K562 (cell line): ENCODE data around the gene AMZ1. TPM values are rescaled to one million over a fixed set of nuclear protein-coding genes. Genes with fewer than 3 reads are reported as not detected.

Source experiments
- DPF2 ChIP-seq: fragments of 450-650 bp; IDR thresholded peaks from 2 replicates; pipeline ENCODE4 v1.6.1; 2016
- LEF1 ChIP-seq: fragments of 450-650 bp; IDR thresholded peaks from 2 replicates; pipeline ENCODE4 v1.6.1; 2016; ENCODE audit warnings: mild to moderate bottlenecking
- SMAD4 ChIP-seq: fragments of 250-450 bp; sonication (Bioruptor Pico); conservative IDR thresholded peaks from 2 replicates; pipeline ENCODE4 v1.8.0; 2021; ENCODE audit warnings: inconsistent platforms, mild to moderate bottlenecking, moderate library complexity
- YY1 ChIP-seq, 3 experiments: IDR thresholded peaks; 2 replicates each; pipeline ENCODE4 v1.6.1; 2011; ENCODE audit warnings: low read length in 2 of 3, mild to moderate bottlenecking in 2 of 3, moderate library complexity in 2 of 3, borderline replicate concordance in 1 of 3, control low read depth in 1 of 3, low read depth in 1 of 3; ENCODE audit not compliant: insufficient read depth in 3 of 3, insufficient replicate concordance in 2 of 3, control insufficient read depth in 1 of 3, insufficient read length in 1 of 3; ENCODE audit errors: extremely low read depth in 1 of 3
- polyA plus RNA-seq, 8 experiments: library from polyadenylated mRNA; depleted of rRNA in 4 of 8; stranded (reverse) in 5 of 8; unstranded in 3 of 8; fragments of >200 nt; fragmentation: Nextera tagmentation in 2 of 8; fragmentation: Illumina TruSeq in 1 of 8; extraction: Ambion mirVana in 2 of 8; extraction: Trizol in 1 of 8; gene quantifications; 2 replicates each; pipeline versions ENCODE4 v1.2.1 to v1.2.3, GENCODE V29; 2011 to 2014; ENCODE audit warnings: inconsistent platforms in 1 of 8, missing spikeins in 1 of 8
- total RNA-seq, 7 experiments: library from RNA; depleted of rRNA in 6 of 7; stranded (reverse); fragments of >200 nt in 6 of 7; fragmentation: Illumina TruSeq in 2 of 7; extraction: Trizol in 2 of 7; gene quantifications; 2 replicates each; pipeline versions ENCODE4 v1.2.1 to v1.2.3, GENCODE V29; 2011 to 2021; ENCODE audit warnings: low replicate concordance in 1 of 7
- TF ChIP-seq, protein P1 (sequence below), 2 experiments: fragments of 450-650 bp; IDR thresholded peaks; 2 replicates each; pipeline ENCODE4 v1.6.1; 2016; ENCODE audit warnings: mild to moderate bottlenecking in 2 of 2, borderline replicate concordance in 1 of 2, low read depth in 1 of 2, moderate library complexity in 1 of 2

Gene AMZ1
- total and polyA plus RNA-seq, 9 of the 15 experiments (the other 6 are each of a cell fraction or from before 2014, with no cell fraction given): not detected

DNA sequence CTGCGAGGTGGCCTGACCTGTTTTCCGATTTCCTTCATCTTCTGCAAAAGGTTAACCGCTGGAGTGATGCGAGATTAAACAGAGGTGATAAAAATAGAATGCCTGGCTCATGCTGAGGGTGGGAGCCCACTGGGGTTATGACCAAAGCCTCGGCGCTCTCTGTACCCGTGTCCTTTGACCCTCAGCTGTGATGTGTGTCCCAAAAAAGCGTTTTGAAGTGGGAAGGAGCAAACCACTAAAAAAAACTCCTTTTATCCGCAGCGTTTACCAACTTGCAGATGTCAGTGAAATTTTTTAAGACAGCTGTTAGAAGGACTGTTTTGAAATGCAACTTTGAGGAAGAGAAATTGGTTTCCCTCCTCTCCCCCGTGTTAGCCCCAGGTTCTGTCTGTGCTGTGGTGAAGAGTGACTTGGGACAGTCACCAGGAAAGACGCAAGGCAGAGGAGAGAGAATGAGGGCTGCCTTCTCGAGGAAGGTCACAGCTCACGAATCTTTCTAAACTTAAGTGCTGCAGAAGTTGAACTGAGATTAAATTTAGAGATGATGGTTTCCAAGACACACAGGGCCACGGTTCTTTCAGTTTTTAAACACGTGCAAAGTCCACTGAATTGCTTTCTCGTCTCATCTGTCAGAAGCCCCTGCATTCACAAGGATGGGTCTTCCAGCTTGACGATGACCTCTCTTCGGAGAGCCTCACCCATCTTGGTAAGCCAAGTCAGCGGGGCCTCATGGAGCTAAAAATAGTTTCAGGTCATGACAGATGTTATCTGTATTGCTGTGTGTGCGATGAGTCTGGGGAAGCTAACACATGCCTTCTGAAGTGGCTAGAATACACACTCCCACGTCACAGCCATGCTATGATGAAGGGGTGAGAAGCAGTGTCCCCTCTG, 27.6 kb downstream of the AMZ1 start (continued):
- TF ChIP-seq, protein P1, sequence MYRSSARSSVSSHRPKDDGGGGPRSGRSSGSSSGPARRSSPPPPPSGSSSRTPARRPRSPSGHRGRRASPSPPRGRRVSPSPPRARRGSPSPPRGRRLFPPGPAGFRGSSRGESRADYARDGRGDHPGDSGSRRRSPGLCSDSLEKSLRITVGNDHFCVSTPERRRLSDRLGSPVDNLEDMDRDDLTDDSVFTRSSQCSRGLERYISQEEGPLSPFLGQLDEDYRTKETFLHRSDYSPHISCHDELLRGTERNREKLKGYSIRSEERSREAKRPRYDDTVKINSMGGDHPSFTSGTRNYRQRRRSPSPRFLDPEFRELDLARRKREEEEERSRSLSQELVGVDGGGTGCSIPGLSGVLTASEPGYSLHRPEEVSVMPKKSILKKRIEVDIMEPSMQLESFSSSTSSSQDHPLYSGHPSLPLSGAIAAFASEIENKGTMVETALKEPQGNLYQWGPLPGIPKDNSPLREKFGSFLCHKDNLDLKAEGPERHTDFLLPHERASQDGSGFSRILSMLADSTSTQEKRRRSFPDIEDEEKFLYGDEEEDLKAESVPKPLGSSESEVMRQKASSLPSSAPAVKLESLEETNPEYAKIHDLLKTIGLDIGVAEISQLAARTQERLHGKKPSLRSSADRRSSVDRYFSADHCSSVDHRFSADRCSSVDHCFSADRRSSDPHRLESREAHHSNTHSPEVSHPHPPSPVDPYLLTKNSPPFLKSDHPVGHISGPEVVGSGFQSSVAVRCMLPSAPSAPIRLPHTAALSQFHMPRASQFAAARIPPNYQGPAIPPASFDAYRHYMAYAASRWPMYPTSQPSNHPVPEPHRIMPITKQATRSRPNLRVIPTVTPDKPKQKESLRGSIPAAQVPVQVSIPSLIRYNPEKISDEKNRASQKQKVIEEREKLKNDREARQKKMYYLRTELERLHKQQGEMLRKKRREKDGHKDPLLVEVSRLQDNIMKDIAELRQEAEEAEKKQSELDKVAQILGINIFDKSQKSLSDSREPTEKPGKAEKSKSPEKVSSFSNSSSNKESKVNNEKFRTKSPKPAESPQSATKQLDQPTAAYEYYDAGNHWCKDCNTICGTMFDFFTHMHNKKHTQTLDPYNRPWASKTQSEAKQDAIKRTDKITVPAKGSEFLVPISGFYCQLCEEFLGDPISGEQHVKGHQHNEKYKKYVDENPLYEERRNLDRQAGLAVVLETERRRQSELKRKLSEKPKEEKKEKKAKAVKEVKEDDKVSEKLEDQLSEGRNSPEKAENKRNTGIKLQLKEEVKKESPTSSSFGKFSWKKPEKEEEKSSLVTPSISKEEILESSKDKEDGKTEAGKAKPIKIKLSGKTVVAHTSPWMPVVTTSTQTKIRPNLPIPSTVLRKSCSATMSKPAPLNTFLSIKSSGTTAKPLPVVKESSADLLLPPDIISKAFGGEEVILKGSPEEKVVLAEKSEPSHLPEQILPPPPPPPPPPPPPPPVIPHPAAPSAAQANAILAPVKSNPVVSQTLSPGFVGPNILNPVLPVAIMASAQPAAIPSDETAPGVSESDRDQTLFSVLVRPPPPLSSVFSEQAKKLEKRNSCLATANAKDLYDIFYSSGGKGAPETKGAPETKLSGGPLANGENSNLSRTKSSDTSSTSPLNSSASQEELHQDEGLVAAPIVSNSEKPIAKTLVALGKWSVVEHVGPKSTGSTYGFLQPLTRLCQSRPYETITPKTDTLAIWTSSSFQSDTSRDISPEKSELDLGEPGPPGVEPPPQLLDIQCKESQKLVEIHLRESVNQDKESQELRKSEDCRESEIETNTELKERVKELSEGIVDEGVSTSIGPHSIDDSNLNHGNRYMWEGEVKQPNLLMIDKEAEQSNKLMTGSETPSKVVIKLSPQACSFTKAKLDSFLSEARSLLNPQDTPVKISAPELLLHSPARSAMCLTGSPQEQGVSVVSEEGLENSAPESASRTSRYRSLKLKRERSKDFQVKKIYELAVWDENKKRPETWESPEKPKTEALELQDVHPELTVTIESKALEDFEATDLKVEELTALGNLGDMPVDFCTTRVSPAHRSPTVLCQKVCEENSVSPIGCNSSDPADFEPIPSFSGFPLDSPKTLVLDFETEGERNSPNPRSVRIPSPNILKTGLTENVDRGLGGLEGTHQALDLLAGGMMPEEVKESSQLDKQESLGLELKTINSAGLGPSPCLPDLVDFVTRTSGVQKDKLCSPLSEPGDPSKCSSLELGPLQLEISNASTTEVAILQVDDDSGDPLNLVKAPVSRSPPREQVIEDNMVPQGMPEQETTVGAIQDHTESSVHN (IDR thresholded peaks at IDR 0.05; ENCODE audit: borderline replicate concordance in 1 of 2, low read depth in 1 of 2): no peak
- 0 out of 2 replicates have a peak, but pooled peaks have one; percentile 23 for TF ChIP-seq LEF1
- TF ChIP-seq DPF2: peak; percentile 54; the same call in 1 of the 2 replicates
- TF ChIP-seq YY1 (IDR thresholded peaks at IDR 0.05; ENCODE audit: borderline replicate concordance in 1 of 3, control insufficient read depth in 1 of 3, extremely low read depth in 1 of 3, insufficient read depth in 3 of 3, insufficient read length in 1 of 3, insufficient replicate concordance in 2 of 3, low read depth in 1 of 3, low read length in 2 of 3): peak in 1 of 3 experiments; percentile 11
- TF ChIP-seq SMAD4 (CRISPR knock-in tag): peak; percentile 50
